Pancreas (tissue), 10 donors: Measurements from ENCODE around the gene POLD1. TPM values are rescaled to one million over a fixed set of nuclear protein-coding genes. Genes with fewer than 3 reads are reported as not detected.

ENCODE experiments used
- ATAC-seq, 4 donors: fragments of 200-7000 bp; cut with Tn5 transposase; one replicate each; pipeline versions ENCODE4 v1.8.0 to v1.9.1; 2020; ENCODE audit warnings: mild to moderate bottlenecking in 4 of 4, moderate library complexity in 4 of 4
- DNase-seq, 6 donors: peaks; one replicate each; pipeline ENCODE4 v3.0.0-alpha.2; 2020
- FAIRE-seq: peaks from 2 replicates; lab custom pipeline; 2012; peaks lifted over from hg19 to GRCh38; lab: Jason Lieb, UNC
- H3K27ac ChIP-seq, 4 donors: fragments of 200-600 bp; sonication (generic); 1 replicate in 3 of 4; 2 replicates in 1 of 4; pipeline versions ENCODE4 v1.5.0 to v1.8.0; 2020
- H3K27me3 ChIP-seq, 4 donors: fragments of 200-600 bp; one replicate each; pipeline ENCODE4 v1.8.0; 2021
- H3K36me3 ChIP-seq, 3 donors: fragments of 200-600 bp; sonication (generic) in 1 of 3; one replicate each; pipeline versions ENCODE4 v1.5.0 to v1.8.0; 2020 to 2021
- H3K4me1 ChIP-seq, 3 donors: fragments of 200-600 bp; one replicate each; pipeline ENCODE4 v1.8.0; 2021
- H3K4me3 ChIP-seq, 4 donors: fragments of 200-600 bp; sonication (generic) in 2 of 4; one replicate each; pipeline versions ENCODE4 v1.5.0 to v1.8.0; 2020 to 2021
- H3K9me3 ChIP-seq, 4 donors: fragments of 200-600 bp; one replicate each; pipeline ENCODE4 v1.8.0; 2021
- CTCF ChIP-seq, 4 donors: fragments of 200-600 bp; sonication (generic) in 3 of 4; IDR thresholded peaks; one replicate each; pipeline versions ENCODE4 v1.5.0 to v1.8.0; 2021; ENCODE audit warnings: antibody characterized with exemption in 4 of 4
- WGBS, 2 donors: extraction: QIAGEN DNeasy Blood & Tissue Kit; methylation state at CpG; one replicate each; pipeline ENCODE4 v1.1.7; 2013; 5-methylcytosine and 5-hydroxymethylcytosine counted together
- intact Hi-C, 3 donors: fragments of 100-400 bp; cut with DNase I; formaldehyde crosslinking; loops; one replicate each; pipeline versions ENCODE4 v1.11.1 to v1.14.2; 2022
- polyA plus RNA-seq, 2 donors: library from polyadenylated mRNA; stranded (reverse); fragments of 200-250 nt; gene quantifications; one replicate each; pipeline ENCODE4 v1.2.3, GENCODE V29; 2013
- total RNA-seq, 6 donors: library from RNA; stranded (reverse); fragmentation: NEBNext Ultra II Directional in 4 of 6; extraction: Animal tissue kit (Norgen Biotek cat#: 25700) in 4 of 6; gene quantifications; one replicate each; pipeline versions ENCODE4 v1.2.1 to v1.2.4, GENCODE V29; 2021 to 2023
- donor health status: healthy with polysubstance abuse.
- donor health status: DM: no; HTN: no; CAD: no; lungs with moderate emphysema.
- donor health status: DM: no; HTN: no; CAD: no.
- donor health status: control.
- donor health status: control.
- donor health status: Bipolar disorder and iron deficiency.
- donor health status: DM: yes; HTN: yes; CAD: no.
- donor health status: DM: no; HTN: no; CAD: no.
- donor health status: DM: no; HTN: no; CAD: no.
- donor health status: DM: yes; HTN: yes; CAD: no.

Gene POLD1
- total and polyA plus RNA-seq, 8 donors = 9.5 to 45.5 (median 13.7) TPM

- Histone ChIP-seq H3K4me3 (no peak overlapping the region), H3K27ac (no peak overlapping the region), H3K4me1 (peaks cover 0 to 12% (median 7%) of the 10 kb centered on the region in 3 donors), H3K27me3 (no peaks in the 10 kb centered on the region), H3K36me3 (no peaks in the 10 kb centered on the region), H3K9me3 (no peaks in the 10 kb centered on the region)
- ATAC-seq (no peak), FAIRE-seq (no peak), DNase-seq (peak in 2 of 6 donors; percentile 54 to 81)
- 80 to 87% methylated on average over 33 to 35 of the region's 35 CpGs for WGBS, 2 donors
- TF ChIP-seq CTCF (IDR thresholded peaks at IDR 0.05) = no peak
- intact Hi-C loops = no loop called here
These were observed 32.2 kb downstream of the POLD1 start for GRCh38 chr19:50416034-50416977.

- FAIRE-seq (no peak), DNase-seq (peak; percentile 59 to 89 (median 78)), ATAC-seq (peak; percentile 77 to 82 (median 78))
- intact Hi-C loops = no loop called here
- Histone ChIP-seq H3K9me3 (no peaks in the 10 kb centered on the region), H3K4me3 (no peak overlapping the region), H3K27me3 (no peaks in the 10 kb centered on the region), H3K4me1 (peaks cover 0 to 12% (median 7%) of the 10 kb centered on the region in 3 donors), H3K36me3 (no peaks in the 10 kb centered on the region), H3K27ac (peak overlapping the region in 1 of 4 donors; percentile 3)
- TF ChIP-seq CTCF (IDR thresholded peaks at IDR 0.05) = no peak
- 23 to 28% methylated on average over 26 to 42 of the region's 42 CpGs for WGBS, 2 donors
These were observed 33.2 kb downstream of the POLD1 start for GRCh38 chr19:50417111-50418081.

GRCh38 chr19:50418176-50419021, 34.3 kb downstream of the POLD1 start, which contains the start of gene SPIB:
Gene SPIB, plus strand, starts transcription at chr19:50418938. Its CDS starts 25 bp downstream, at chr19:50418963.
- FAIRE-seq (no peak), ATAC-seq (no peak), DNase-seq (peak in 1 of 6 donors; percentile 71)
- WGBS, 2 donors = 18 to 19% methylated on average over 34 of the region's 34 CpGs
- H3K4me3 ChIP-seq = no peak within 1 kb of the TSS
- H3K9me3 ChIP-seq = no peaks in the 10 kb centered on the region
- peaks cover 0 to 12% (median 7%) of the 10 kb centered on the region in 3 donors for H3K4me1 ChIP-seq
- no peak for TF ChIP-seq CTCF (IDR thresholded peaks at IDR 0.05)
- H3K27ac ChIP-seq = no peak within 1 kb of the TSS
- H3K27me3 ChIP-seq = no peaks in the 10 kb centered on the region
- no peaks in the 10 kb centered on the region for H3K36me3 ChIP-seq
- intact Hi-C loops = no loop called here

GRCh38 chr19:50419022-50419579, 35.0 kb downstream of the POLD1 start:
- WGBS, 2 donors = 17 to 26% methylated on average over 12 to 14 of the region's 14 CpGs
- TF ChIP-seq CTCF (IDR thresholded peaks at IDR 0.05) = no peak

More at GRCh38 chr19:50419022-50419579, 35.0 kb downstream of the POLD1 start:
- no peaks in the 10 kb centered on the region for H3K36me3 ChIP-seq
- H3K27me3 ChIP-seq = no peaks in the 10 kb centered on the region
- intact Hi-C loops = no loop called here
- no peaks in the 10 kb centered on the region for H3K9me3 ChIP-seq
- H3K27ac ChIP-seq = no peak overlapping the region
- no peak overlapping the region for H3K4me3 ChIP-seq
- no peak for FAIRE-seq
- no peak for ATAC-seq
- DNase-seq = no peak
- peaks cover 0 to 12% (median 7%) of the 10 kb centered on the region in 3 donors for H3K4me1 ChIP-seq
